HG02798 (cell line): ENCODE data around the gene CRTC1.
"Not testable (repeated sequence)": the region's sequence is repeated elsewhere in the genome, so short reads cannot be mapped to it uniquely, and the experiment has no call there.

Experiments
- ATAC-seq: cut with Tn5 transposase; IDR thresholded peaks from one replicate; pipeline ENCODE4 v1.9.1; 2021; ENCODE audit warnings: mild to moderate bottlenecking; ENCODE audit not compliant: unreplicated experiment, poor library complexity

Gene CRTC1

DNA sequence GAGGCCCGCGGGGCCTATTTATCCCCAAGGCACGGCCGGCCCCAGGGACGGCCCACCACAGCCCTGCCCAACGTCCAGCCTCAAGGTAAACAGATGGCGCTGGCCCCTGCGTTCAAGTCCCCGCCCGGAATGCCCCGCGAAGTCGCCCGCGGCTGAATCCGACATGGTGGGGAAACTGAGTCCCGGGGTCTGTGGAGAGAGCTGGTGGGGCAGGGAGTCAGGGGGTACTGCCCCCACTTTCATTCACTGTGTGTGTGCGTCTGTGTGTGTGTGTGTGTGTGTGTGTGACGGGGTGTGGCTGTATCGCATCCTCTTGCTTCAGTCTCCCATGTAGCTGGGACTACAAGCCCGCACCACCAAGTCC lies 107.8 kb downstream of the CRTC1 start:
- ATAC-seq, result no peak

DNA sequence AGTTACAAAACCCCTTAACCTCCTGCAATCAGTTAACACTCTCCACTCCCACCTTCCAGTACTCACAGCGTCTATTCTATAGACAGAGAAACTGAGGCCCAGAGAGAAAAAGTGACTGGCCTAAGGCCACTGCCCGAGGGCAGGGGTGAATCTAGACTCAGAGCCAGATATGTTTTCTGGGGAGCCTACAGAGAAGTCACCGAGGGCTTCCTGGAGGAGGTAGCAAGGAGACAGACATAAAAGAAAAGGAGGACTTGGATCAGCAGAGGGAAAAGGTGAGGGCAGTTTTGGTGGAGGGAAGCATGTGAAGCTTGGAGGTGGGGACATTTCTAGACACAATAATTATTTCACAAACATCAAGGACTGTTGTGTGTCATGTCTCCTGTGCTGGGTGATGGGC lies 109.2 kb downstream of the CRTC1 start:
- ATAC-seq, result no peak

- ATAC-seq, result no peak
Observed at GRCh38 chr19:18793144-18794028, 109.9 kb downstream of the CRTC1 start.

- no peak for ATAC-seq
Observed at GRCh38 chr19:18794029-18794313, 110.5 kb downstream of the CRTC1 start.

GRCh38 chr19:18794692-18795091 lies 111.2 kb downstream of the CRTC1 start:
- ATAC-seq, result no peak

DNA sequence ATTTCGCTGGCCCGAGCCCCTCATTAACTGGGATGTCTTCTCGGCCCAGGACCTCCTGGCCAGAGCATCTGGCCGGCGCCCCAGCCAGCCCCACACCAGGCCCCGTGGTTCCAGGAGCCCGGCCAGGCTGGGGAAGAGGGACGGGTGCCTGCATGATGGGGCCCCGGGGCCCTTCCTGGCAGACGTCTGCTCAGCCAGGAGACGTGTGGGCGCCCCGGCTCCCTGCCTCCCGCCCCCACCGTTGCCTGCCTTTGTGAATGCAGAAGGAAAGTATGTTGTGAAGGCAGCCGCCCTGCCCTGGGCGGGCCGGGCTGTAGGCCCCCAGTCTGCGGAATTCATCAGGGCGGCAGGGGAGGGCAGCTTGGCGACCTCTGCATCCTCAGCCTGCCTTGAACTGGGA lies 112.1 kb downstream of the CRTC1 start:
- no peak for ATAC-seq

DNA sequence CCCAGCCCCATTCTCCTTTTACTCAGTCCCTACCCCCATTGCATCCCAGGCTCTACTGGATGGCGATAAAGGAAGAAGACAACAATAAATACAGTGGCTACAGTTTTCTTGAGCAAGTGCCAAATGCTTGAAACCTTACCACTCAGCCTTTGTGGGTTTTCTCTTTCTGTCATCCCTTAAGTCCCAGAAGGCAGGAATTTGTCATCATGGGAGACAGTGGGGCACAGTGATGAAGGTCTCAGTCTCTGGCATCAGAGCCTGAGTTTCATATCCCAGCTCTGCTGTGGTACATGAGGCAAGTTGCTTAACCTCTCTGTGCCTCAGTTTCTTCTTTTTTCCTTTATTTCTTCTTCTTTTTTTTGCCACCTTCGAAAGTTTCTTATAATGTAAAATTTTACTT lies 112.8 kb downstream of the CRTC1 start:
- no peak for ATAC-seq

- no peak for ATAC-seq
Observed at GRCh38 chr19:18798384-18799352, 115.2 kb downstream of the CRTC1 start.

- no peak for ATAC-seq
Observed at GRCh38 chr19:18799389-18799970, 116.0 kb downstream of the CRTC1 start.

GRCh38 chr19:18800079-18800478 lies 116.6 kb downstream of the CRTC1 start:
- ATAC-seq, result no peak

DNA sequence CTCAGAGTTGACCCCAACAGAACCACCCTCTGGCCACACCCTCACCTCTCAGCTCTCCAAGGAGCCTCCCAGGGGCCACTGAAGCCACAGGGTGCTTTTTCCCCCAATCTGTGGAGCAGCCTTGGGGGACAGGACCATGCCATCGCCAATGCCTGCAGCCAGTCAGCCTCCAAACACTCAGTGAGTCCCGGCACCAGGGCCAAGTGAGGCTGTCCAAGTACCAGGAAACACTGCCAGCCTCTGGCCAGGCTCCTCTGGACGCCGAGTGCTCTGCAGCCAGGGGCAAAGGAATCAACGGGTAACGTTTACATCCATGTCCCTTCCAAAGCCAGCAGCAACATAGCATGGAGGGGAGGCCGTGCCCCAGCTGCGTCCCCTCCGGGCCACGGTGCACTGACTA lies 117.2 kb downstream of the CRTC1 start:
- ATAC-seq, result no peak

- ATAC-seq, result no peak
Observed at GRCh38 chr19:18802354-18802753, 118.9 kb downstream of the CRTC1 start.

- ATAC-seq, result no peak
Observed at GRCh38 chr19:18803550-18804138, 120.2 kb downstream of the CRTC1 start.

DNA sequence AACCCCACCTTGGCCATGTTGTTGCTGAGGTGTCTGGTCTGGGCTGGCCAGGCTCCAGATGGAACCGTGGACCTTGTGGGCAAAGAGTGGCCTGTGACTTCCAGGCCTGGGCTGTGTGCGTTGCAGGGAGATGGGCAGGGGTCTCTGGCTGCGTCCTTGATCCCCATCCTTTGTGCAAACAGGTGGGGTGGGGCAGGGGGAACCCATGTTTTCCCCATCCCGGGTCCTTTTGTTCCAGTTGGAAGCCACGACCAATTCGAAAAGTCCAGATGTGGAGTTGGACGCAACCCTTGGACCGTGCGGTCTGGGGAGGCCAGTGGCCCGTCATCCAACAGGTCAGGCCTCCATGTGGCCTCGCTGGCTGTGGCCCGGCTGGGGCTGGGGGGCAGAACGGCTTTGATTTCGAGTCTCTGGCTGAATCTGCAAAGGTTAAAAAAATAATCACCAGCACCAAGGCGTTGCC lies 120.7 kb downstream of the CRTC1 start:
- ATAC-seq, result no peak

- ATAC-seq, result no peak
Observed at GRCh38 chr19:18804643-18805042, 121.2 kb downstream of the CRTC1 start.

GRCh38 chr19:18807861-18808331 lies 124.4 kb downstream of the CRTC1 start:
- no peak for ATAC-seq

DNA sequence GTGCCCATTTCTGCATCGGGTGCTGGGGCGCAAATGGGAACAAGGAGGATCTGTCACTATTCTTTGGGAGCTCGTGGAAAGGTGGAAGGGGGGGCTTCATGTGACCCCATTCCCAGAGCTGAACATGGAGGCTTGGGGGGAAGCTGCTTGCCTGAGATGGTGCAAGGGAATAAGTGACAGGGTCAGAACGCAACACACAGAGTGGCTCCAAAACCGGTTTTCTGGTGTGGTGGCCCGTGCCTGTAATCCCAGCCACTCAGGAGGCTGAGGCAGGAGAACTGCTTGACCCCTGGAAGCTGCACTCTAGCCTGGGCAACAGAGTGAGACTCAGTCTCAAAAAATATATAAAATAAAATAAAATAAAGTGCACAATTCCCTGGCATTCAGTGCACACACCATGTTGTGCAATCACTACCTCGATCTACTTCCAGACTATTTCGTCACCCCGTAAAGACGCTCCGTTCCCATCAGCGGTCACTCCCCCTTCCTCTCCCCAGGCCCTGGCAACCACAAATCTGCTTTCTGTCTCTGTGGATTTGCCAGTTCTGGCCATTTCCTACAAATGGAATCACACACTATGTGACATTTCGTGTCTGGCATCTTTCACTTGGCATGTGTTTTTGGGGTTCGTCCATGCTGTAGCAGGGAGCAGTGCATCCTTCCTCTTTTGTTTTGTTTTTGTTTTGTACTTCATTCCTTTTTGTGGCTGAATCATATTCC lies 125.8 kb downstream of the CRTC1 start:
- no peak for ATAC-seq

GRCh38 chr19:18811638-18812037 lies 128.2 kb downstream of the CRTC1 start:
- not testable (repeated sequence) for ATAC-seq

GRCh38 chr19:18814063-18814462 lies 130.6 kb downstream of the CRTC1 start:
- no peak for ATAC-seq

DNA sequence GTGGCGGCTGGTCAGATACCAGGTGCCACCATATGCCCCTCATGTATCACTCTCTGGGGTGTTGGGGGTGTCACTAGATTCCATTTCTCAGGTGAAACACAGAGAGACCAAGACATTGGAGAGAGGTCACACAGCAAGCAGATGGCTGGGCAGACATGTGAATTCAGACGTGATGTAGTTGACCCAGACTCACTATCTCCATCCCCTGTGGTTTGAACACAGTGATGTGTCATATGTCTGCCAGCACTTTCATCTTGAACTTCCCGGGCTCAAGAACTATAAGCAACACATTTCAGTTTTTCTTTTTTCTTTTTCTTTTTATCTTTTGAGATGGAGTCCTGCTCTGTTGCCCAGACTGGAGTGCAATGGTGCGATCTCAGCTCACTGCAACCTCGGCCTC lies 132.2 kb downstream of the CRTC1 start:
- no peak for ATAC-seq
